Measurements from ENCODE around the gene ASAH2. TPM values are rescaled to one million over a fixed set of nuclear protein-coding genes. Genes with fewer than 3 reads are reported as not detected.

Gene ASAH2
- polyA plus RNA-seq, 1 donor from 2014 or later: 4.3 TPM

DNA sequence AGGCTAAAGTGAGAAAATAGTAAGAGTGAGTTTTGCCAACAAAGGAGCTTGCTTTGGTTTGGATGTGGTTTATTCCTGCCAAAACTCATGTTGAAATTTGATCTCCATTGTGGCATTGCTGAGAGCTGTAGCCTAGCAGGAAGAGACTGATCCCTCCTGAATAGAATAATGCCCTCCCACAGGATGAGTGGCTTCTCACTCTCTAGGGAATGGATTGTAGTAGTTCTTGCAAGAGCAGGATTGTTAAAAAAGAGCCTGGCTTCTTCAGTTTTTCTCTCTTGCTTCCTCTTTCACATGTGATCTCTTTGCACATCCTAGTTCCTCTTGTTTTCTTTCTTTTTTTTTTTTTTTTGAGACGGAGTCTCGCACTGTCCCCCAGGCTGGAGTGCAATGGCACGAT lies 34.4 kb downstream of the ASAH2 start:
- Histone ChIP-seq H3K27ac (ENCODE audit: low read length) (no peak overlapping the region), H3F3A (ENCODE audit: insufficient read depth, low read length, poor library complexity, severe bottlenecking) (no peaks in the 10 kb centered on the region), H3K9ac (ENCODE audit: low read length) (no peak overlapping the region), H3K79me2 (replicated peaks; ENCODE audit: insufficient read depth, low read length) (no peaks in the 10 kb centered on the region), H2AFZ (ENCODE audit: low read depth, low read length) (no peak overlapping the region), H3K9me3 (ENCODE audit: low read length) (no peaks in the 10 kb centered on the region), H3K4me2 (ENCODE audit: low read length) (no peak overlapping the region), H4K20me1 (ENCODE audit: insufficient read depth) (no peaks in the 10 kb centered on the region), H3K9me2 (ENCODE audit: insufficient read depth, low read length) (no peaks in the 10 kb centered on the region), H3K36me3 (ENCODE audit: insufficient read depth, low read length) (no peaks in the 10 kb centered on the region), H3K27me3 (ENCODE audit: insufficient read depth, low read depth, low read length) (no peaks in the 10 kb centered on the region), H3K4me3 (ENCODE audit: low read length) (no peak overlapping the region)
- TF ChIP-seq EZH2 (IDR thresholded peaks at IDR 0.05; ENCODE audit: borderline replicate concordance, insufficient read depth, low read length, poor library complexity, severe bottlenecking) (no peak), POLR2AphosphoS5 (IDR thresholded peaks at IDR 0.05) (no peak), EP300 (conservative IDR thresholded peaks at IDR 0.05; ENCODE audit: poor library complexity, severe bottlenecking) (no peak), MXI1 (conservative IDR thresholded peaks at IDR 0.05; ENCODE audit: poor library complexity, severe bottlenecking) (no peak), RAD21 (conservative IDR thresholded peaks at IDR 0.05) (no peak), TAF1 (IDR thresholded peaks at IDR 0.05; ENCODE audit: low read depth) (no peak), SMC3 (conservative IDR thresholded peaks at IDR 0.05; ENCODE audit: poor library complexity) (no peak)
- TF ChIP-seq, protein P1, sequence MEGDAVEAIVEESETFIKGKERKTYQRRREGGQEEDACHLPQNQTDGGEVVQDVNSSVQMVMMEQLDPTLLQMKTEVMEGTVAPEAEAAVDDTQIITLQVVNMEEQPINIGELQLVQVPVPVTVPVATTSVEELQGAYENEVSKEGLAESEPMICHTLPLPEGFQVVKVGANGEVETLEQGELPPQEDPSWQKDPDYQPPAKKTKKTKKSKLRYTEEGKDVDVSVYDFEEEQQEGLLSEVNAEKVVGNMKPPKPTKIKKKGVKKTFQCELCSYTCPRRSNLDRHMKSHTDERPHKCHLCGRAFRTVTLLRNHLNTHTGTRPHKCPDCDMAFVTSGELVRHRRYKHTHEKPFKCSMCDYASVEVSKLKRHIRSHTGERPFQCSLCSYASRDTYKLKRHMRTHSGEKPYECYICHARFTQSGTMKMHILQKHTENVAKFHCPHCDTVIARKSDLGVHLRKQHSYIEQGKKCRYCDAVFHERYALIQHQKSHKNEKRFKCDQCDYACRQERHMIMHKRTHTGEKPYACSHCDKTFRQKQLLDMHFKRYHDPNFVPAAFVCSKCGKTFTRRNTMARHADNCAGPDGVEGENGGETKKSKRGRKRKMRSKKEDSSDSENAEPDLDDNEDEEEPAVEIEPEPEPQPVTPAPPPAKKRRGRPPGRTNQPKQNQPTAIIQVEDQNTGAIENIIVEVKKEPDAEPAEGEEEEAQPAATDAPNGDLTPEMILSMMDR (IDR thresholded peaks at IDR 0.05; ENCODE audit: poor library complexity, severe bottlenecking): no peak
- TF ChIP-seq, protein P2, sequence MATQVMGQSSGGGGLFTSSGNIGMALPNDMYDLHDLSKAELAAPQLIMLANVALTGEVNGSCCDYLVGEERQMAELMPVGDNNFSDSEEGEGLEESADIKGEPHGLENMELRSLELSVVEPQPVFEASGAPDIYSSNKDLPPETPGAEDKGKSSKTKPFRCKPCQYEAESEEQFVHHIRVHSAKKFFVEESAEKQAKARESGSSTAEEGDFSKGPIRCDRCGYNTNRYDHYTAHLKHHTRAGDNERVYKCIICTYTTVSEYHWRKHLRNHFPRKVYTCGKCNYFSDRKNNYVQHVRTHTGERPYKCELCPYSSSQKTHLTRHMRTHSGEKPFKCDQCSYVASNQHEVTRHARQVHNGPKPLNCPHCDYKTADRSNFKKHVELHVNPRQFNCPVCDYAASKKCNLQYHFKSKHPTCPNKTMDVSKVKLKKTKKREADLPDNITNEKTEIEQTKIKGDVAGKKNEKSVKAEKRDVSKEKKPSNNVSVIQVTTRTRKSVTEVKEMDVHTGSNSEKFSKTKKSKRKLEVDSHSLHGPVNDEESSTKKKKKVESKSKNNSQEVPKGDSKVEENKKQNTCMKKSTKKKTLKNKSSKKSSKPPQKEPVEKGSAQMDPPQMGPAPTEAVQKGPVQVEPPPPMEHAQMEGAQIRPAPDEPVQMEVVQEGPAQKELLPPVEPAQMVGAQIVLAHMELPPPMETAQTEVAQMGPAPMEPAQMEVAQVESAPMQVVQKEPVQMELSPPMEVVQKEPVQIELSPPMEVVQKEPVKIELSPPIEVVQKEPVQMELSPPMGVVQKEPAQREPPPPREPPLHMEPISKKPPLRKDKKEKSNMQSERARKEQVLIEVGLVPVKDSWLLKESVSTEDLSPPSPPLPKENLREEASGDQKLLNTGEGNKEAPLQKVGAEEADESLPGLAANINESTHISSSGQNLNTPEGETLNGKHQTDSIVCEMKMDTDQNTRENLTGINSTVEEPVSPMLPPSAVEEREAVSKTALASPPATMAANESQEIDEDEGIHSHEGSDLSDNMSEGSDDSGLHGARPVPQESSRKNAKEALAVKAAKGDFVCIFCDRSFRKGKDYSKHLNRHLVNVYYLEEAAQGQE (IDR thresholded peaks at IDR 0.05; ENCODE audit: borderline replicate concordance): no peak

DNA sequence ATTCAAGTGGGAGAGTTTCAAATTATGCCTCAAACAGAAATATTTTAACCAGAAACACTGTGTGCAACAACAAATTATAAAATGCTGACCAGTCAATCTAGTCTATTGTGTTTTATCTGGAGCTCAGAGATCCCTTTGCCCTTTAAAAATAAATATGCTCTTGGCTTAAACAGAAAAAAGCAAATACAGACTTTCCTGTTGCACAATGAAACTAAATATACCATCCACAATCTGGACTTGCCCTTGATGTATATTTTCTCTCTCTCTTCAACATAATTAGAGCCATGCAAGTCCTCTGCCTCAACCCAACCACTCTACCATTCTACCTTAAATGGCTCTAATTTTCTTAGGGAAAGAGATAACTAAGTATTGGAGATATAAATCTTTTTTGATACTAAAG lies 34.9 kb downstream of the ASAH2 start:
- Histone ChIP-seq H4K20me1 (ENCODE audit: insufficient read depth) (no peaks in the 10 kb centered on the region), H3K9me2 (ENCODE audit: insufficient read depth, low read length) (no peaks in the 10 kb centered on the region), H3K36me3 (ENCODE audit: insufficient read depth, low read length) (no peaks in the 10 kb centered on the region), H3K27ac (ENCODE audit: low read length) (no peak overlapping the region), H3F3A (ENCODE audit: insufficient read depth, low read length, poor library complexity, severe bottlenecking) (no peaks in the 10 kb centered on the region), H3K79me2 (replicated peaks; ENCODE audit: insufficient read depth, low read length) (no peaks in the 10 kb centered on the region), H3K27me3 (ENCODE audit: insufficient read depth, low read depth, low read length) (no peaks in the 10 kb centered on the region), H2AFZ (ENCODE audit: low read depth, low read length) (no peak overlapping the region), H3K9ac (ENCODE audit: low read length) (no peak overlapping the region), H3K9me3 (ENCODE audit: low read length) (no peaks in the 10 kb centered on the region), H3K4me2 (ENCODE audit: low read length) (no peak overlapping the region), H3K4me3 (ENCODE audit: low read length) (no peak overlapping the region)
- no peak for TF ChIP-seq RAD21 (conservative IDR thresholded peaks at IDR 0.05)
- TF ChIP-seq, protein P2 (IDR thresholded peaks at IDR 0.05; ENCODE audit: borderline replicate concordance): no peak
- TF ChIP-seq EZH2 (IDR thresholded peaks at IDR 0.05; ENCODE audit: borderline replicate concordance, insufficient read depth, low read length, poor library complexity, severe bottlenecking): no peak
- TF ChIP-seq MXI1 (conservative IDR thresholded peaks at IDR 0.05; ENCODE audit: poor library complexity, severe bottlenecking): no peak
- no peak for TF ChIP-seq TAF1 (IDR thresholded peaks at IDR 0.05; ENCODE audit: low read depth)
- TF ChIP-seq POLR2AphosphoS5 (IDR thresholded peaks at IDR 0.05): no peak
- TF ChIP-seq SMC3 (conservative IDR thresholded peaks at IDR 0.05; ENCODE audit: poor library complexity): no peak
- no peak for TF ChIP-seq EP300 (conservative IDR thresholded peaks at IDR 0.05; ENCODE audit: poor library complexity, severe bottlenecking)
- TF ChIP-seq, protein P1 (IDR thresholded peaks at IDR 0.05; ENCODE audit: poor library complexity, severe bottlenecking): no peak

Measured in neural cell (in vitro differentiated cells).